Stimulated activated CD8-positive, alpha-beta memory T cell treated with anti-CD3 and anti-CD28 coated beads, Interleukin-7, amount 100 ng/mL, for 4 hours (primary cell): ENCODE measurements around the gene RAP1GAP2.
"Not testable (repeated sequence)": the region's sequence is repeated elsewhere in the genome, so short reads cannot be mapped to it uniquely, and the experiment has no call there.

Experiments
- DNase-seq, 2 donors: peaks; one replicate each; pipeline ENCODE4 v3.0.0-alpha.2; 2020; ENCODE audit warnings: low read depth in 2 of 2

The RAP1GAP2 gene

GRCh38 chr17:2965621-2966595 is 169.7 kb downstream of the RAP1GAP2 start:
- no peak for DNase-seq

GRCh38 chr17:2967515-2967914 is 171.3 kb downstream of the RAP1GAP2 start:
- DNase-seq, result no peak

- DNase-seq, result no peak
These were observed 175.6 kb downstream of the RAP1GAP2 start for GRCh38 chr17:2971851-2972250.

- DNase-seq, result no peak
These were observed 176.5 kb downstream of the RAP1GAP2 start for GRCh38 chr17:2972749-2973148.

- no peak for DNase-seq
These were observed 178.1 kb downstream of the RAP1GAP2 start for GRCh38 chr17:2974347-2974746.

GRCh38 chr17:2975469-2975958 is 179.3 kb downstream of the RAP1GAP2 start:
- no peak for DNase-seq

- no peak for DNase-seq
These were observed 180.9 kb downstream of the RAP1GAP2 start for GRCh38 chr17:2977157-2977556.

GRCh38 chr17:2978116-2978515 is 181.9 kb downstream of the RAP1GAP2 start:
- DNase-seq, result no peak

GRCh38 chr17:2978991-2979390 is 182.8 kb downstream of the RAP1GAP2 start:
- DNase-seq, result no peak

GRCh38 chr17:2980211-2980903 is 184.1 kb downstream of the RAP1GAP2 start:
- no peak for DNase-seq

- DNase-seq, result no peak
These were observed 184.6 kb downstream of the RAP1GAP2 start for GRCh38 chr17:2980904-2981246.

- DNase-seq, result no peak
These were observed 185.1 kb downstream of the RAP1GAP2 start for GRCh38 chr17:2981325-2981724.

GRCh38 chr17:2982854-2983253 is 186.6 kb downstream of the RAP1GAP2 start:
- DNase-seq, result no peak

- no peak for DNase-seq
These were observed 187.0 kb downstream of the RAP1GAP2 start for GRCh38 chr17:2983255-2983654.

- no peak for DNase-seq
These were observed 189.1 kb downstream of the RAP1GAP2 start for GRCh38 chr17:2985318-2985717.

- DNase-seq, result no peak
These were observed 190.7 kb downstream of the RAP1GAP2 start for GRCh38 chr17:2986925-2987324.

GRCh38 chr17:2989396-2989795 is 193.2 kb downstream of the RAP1GAP2 start:
- DNase-seq, result not testable (repeated sequence)

GRCh38 chr17:2989855-2990254 is 193.6 kb downstream of the RAP1GAP2 start:
- no peak for DNase-seq

- no peak for DNase-seq
These were observed 194.2 kb downstream of the RAP1GAP2 start for GRCh38 chr17:2990396-2990795.

- DNase-seq, result not testable (repeated sequence)
These were observed 195.3 kb downstream of the RAP1GAP2 start for GRCh38 chr17:2991396-2992180.

- no peak for DNase-seq
These were observed 198.2 kb downstream of the RAP1GAP2 start for GRCh38 chr17:2994441-2994840.

GRCh38 chr17:2995377-2995776 is 199.1 kb downstream of the RAP1GAP2 start:
- no peak for DNase-seq
